HG03039 (cell line): Measurements from ENCODE around the gene CDC42BPB.

Source experiments
- ATAC-seq: cut with Tn5 transposase; IDR thresholded peaks from one replicate; pipeline ENCODE4 v1.9.1; 2021; ENCODE audit warnings: mild to moderate bottlenecking, moderate library complexity; ENCODE audit not compliant: unreplicated experiment

The CDC42BPB gene, protein sequence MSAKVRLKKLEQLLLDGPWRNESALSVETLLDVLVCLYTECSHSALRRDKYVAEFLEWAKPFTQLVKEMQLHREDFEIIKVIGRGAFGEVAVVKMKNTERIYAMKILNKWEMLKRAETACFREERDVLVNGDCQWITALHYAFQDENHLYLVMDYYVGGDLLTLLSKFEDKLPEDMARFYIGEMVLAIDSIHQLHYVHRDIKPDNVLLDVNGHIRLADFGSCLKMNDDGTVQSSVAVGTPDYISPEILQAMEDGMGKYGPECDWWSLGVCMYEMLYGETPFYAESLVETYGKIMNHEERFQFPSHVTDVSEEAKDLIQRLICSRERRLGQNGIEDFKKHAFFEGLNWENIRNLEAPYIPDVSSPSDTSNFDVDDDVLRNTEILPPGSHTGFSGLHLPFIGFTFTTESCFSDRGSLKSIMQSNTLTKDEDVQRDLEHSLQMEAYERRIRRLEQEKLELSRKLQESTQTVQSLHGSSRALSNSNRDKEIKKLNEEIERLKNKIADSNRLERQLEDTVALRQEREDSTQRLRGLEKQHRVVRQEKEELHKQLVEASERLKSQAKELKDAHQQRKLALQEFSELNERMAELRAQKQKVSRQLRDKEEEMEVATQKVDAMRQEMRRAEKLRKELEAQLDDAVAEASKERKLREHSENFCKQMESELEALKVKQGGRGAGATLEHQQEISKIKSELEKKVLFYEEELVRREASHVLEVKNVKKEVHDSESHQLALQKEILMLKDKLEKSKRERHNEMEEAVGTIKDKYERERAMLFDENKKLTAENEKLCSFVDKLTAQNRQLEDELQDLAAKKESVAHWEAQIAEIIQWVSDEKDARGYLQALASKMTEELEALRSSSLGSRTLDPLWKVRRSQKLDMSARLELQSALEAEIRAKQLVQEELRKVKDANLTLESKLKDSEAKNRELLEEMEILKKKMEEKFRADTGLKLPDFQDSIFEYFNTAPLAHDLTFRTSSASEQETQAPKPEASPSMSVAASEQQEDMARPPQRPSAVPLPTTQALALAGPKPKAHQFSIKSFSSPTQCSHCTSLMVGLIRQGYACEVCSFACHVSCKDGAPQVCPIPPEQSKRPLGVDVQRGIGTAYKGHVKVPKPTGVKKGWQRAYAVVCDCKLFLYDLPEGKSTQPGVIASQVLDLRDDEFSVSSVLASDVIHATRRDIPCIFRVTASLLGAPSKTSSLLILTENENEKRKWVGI (N-terminal part only)

DNA sequence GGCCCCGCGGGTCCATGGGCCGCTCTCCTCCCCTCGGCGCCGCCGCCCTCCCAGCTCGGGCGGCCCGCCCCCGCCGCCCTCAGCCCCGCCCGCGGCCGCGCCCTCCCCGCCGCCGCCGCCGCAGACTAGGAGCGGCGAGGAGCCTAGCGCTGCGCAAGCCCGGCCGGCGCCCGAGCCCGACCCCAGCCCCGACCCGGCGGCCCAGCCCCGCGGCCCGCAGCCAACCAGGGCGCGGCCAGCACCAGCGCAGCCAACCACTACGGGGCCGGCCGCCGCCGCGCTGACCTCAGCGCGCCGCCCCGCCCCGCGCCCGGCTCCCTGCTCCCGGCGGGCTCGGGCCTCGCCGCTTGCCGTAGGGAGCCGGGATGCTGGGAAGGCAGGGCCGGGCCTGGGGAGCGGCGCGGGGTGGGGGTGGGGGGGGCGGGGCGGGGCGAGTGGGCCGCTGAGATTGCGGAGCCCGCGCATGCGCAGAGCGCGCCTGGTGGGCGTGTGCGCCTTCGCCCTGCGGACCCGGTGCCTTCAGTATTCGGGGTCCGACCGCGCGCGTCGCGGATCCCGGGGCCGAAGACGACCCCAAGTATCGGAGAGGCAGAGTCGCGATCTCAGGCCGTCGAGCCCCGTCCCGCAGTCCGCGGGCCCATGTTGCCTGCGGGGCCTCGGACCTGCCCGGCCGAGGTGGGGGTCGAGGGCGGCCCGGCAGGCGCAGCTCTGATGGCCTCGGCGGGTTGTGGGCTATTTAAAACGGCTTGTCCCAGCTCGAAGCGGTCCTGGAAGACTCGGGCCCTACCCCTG, at the start of gene CDC42BPB:
Gene CDC42BPB, minus strand, starts transcription at position 178 of the 792 bp plus-strand sequence. CDS start 376 bp downstream, outside the sequence.
- ATAC-seq = peak; percentile 70

DNA sequence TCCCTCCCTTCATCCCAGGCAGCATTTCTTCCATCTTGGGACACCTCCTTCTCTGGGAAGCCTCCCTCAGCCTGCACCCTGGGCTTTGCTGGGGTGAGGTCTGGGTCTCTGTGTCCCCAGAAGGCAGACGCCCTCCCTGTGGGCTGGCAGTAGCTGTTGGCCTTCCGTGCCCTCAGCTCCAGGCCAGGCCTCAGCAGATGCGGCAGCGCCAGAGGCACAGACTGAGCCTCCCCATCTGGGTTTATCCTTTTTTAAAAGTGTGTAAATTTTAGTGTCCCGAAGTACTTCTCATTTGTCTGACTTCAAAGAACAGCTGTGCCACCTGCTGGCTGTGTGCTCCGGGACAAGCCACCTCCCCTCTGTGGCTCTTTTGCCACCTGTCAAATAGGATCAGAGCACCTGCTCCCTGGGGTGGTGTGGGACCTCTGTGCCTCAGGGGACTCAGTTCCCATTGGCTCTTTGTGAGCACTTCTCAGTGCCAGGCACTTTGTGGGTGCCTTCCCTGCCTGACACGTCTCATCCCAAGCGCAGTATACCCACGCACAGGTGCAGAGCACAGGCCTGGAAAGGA, 48.3 kb upstream of the CDC42BPB start:
- ATAC-seq = no peak

DNA sequence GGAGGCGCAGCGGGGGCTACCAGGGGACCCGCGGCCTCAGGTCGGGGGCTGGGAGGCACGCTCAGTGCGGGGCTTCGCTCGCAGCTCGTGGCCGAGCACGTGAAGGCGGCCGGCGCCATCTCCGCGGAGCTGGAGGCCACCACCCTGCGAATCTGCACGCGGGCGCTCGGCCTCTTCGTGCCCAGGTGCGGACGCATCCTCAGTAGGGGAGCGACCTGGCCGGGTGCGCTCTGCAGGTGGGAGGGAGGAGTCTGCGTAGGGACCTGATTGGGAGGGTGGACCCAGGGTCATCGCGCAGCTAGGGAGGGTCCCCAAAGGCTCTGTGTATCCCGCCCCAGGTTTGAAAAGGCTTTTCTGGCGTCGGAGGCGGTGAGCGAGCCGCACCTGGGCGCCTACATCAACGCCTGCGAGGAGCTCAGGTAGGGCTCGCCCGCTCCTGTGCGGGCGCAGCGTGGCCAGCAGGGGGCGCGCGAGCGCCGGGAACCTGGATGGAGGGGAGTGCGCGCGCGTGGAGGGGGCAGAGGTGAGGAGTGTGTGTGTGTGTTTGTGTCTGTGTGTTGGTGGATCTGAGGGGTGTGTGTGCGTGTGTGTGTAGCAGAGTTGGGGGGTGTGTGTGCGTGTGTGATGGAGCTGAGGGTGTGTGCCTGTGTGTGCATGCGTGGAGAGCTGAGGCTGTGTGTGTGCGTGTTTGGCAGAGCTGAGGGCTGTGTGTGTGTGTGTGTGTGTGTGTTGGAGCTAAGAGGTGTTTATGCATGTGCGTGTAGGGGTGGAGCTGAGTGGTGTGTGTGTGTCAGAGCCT, 47.5 kb upstream of the CDC42BPB start:
- ATAC-seq = no peak

DNA sequence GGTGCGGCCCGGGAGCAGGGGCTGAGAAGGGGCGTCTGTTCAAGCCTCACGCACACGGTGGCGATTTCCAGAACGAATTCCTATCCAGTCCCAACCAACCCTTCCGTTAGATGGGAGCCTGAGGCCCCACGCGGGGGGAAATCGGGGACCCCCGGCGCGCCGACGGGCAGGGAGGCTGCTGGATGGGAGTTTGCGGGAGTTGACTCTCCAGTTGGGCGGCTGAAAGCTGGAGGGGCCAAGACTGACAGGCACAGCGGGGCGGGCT, 47.0 kb upstream of the CDC42BPB start:
- no peak for ATAC-seq

DNA sequence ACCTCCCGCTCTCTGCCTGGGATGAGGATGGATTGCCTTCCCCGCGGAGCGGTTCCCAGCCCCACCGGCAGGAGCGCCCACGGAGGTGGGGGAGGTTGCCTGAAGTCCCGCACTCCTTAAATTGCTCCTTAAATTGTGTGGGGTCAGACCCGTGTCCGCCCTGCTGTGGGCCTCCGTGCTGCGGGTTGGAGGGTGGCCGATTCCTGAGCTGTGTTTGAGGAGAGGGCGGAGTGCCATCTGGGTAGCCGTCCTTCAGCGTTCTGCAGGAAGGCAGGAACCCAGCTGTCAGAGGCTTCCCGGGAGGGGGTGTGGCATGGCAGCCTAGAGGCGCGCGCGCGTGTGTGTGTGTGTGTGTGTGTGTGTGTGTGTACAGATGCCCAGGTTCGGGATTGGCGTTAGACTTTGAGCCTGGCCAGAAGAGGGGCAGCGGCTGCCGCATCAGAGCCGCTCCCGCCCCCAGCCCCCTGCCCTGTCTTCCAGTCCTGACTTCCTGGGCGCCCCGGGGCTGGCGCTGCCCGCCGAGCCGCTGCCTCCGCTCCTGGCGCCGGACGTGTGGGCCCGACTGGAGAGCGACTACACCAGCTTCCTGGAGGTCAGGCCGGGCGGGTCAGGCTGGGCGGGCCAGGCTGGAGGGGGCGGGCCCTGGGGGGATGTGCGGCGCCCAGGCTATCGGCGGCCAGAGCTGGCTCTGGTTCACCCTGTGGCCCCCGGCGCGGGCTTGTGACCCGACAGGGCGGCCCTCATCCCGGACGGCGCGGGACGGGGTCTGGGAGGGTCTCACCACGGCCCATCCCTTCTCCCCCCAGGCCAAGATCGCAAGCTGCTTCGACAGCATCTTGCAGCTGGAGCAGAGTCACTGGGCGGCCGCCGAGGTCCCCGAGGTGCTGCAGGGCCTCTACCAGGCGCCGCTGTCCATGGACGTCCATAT, 46.4 kb upstream of the CDC42BPB start:
- ATAC-seq = no peak

DNA sequence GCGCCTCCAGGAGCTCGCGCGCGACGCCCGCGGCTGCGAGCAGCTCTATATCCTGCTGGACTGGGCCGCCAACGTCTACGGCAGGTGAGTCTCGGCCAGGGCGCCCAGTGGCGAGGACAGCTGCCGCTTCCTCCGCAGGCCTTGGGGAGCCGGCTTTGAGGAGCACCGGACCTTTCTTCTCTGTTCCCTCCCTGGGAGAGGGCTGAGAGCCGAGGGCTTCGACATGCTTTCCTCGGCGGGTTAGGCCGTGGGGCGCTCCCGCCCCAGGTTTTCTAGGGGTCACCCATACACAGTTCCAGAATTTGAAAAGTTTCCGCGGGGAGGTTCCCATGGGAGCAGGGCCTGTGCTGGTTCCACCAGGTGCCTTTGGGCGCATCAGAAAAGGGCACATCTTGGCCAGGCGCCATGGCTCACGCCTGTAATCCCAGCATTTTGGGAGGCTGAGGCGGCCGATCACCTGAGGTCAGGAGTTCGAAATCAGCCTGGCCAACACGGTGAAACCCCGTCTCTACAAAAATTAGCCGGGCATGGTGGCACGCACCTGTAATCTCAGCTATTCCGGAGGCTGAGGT, 45.4 kb upstream of the CDC42BPB start:
- ATAC-seq = no peak

DNA sequence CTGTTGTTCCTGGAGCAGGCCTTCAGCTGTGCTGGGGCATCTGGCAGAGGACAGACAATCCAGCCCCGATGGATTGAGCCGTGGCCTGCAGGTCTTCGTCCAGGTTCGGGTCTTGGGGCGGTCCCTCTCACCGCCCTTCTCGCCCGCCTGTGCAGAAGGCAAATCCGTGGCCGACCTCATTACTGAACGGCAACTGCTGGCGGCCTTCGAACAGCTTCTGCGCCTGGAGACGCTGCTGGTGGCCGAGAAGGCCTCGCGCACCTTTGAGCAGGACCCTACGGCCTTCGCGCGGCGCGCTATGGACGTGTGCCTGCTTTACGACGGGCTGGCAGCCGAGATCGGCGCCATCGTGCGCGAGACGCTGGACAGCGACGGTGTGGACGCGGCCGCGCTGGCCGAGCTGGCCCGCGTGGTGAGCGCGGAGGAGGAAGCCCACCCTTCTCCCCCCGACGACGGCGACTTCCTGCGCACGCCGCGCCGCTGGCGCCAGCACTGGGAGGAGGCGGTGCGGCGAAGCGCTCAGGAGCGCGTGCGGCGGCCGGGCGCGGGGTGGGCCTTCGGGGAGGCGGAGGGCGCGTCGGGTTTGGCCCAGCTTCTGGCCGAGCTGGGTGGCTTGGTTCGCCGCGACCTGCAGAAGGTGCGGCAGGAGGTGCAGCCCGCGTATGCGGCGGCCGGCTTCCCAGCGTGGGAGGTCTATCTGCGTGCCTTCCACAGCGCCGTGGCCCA, 44.8 kb upstream of the CDC42BPB start:
- no peak for ATAC-seq

DNA sequence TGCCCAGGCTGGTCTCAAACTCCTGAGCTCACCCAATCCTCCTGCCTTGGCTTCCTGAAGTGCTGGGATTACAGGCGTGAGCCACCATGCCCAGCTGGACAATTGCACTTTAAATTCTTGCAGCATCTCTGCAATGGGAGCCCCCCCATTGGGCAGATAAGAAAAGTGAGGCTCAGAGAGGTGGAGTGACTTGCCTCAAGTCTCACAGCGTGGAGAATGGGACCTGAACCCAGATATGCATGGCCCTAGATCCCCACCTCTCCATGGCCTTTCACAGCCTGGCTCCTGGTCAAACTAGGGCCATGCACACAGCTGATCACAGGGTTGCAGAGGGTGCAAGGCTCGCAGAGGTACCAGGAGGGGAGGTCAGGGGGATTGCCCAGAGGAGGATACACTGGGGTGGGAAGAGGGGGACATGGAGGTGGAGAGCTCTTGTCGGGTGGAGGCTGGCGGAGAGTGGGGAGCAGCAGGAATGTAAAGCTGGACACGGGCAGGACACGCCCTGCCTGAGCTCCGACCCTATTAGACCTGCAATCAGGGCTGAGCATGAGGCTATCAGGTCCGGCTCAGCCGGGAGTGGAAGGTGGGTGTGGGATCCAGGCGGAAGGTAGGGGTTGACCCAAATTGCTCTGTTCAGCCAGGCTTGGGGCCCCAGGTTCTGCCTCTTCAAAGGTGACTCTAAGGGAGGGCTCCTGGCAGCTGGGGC, 44.1 kb upstream of the CDC42BPB start:
- no peak for ATAC-seq

DNA sequence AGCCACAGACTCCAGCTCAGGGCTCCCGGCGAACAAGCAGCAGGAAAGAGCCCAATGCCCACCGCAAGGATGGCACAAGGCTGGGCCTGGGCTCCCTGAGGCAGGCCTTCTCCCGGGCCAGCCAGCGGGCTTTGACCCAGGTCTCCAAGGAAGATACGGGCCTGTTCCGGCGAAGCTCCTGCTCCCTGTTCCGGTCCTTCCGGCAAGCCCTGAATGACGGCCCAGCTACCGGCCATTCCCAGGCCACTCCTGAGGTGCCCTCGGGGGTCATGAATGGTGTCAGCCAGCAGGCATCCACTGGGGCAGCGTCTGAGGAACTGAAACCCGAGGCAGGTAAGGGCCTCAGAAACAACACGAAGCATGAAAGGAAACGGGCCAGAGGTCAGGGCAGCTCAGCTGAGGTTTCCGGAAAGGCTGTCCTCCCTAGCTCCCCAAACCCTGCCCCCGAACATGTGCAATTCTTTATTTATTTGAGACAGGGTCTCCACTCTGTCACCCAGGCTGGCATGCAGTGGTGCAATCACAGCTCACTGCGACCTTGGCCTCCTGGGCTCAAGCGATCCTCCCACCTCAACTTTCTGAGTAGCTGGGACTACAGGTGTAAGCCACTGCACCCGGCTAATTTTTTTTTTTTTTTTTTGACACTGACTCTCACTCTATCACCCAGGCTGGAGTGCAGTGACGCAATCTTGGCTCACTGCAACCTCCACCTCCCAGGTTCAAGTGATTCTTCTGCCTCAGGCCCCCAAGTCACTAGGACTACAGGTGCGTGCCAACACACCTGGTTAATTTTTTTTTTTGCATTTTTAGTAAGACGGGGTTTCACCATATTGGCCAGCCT, 43.2 kb upstream of the CDC42BPB start:
- no peak for ATAC-seq

DNA sequence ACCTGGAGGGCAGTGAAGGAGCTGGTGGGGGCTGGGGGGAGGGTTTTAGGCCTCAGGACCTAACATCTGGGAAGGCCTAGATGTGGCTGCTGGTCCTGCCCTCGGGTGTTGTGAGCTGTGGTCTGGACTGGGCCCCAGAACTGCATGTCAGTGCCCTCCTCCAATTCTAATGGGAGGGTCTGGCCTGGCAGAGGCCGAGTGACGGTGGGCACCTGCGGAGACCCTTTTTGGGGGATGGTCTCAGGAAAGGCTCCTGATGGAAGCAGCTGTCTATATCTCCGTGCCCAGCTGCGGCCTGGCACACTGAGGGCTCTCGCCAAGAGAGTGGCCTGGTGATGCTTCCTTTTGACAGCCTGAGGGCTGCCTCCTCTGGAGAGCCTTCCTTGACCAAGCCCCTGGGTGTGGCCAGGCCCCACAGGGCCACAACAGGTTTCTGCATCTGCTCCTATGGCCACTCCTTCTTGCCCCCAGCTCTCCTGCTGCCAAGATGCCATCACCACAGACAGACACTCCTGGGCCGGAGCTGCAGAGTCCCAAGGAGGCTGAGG, 42.5 kb upstream of the CDC42BPB start:
- no peak for ATAC-seq

DNA sequence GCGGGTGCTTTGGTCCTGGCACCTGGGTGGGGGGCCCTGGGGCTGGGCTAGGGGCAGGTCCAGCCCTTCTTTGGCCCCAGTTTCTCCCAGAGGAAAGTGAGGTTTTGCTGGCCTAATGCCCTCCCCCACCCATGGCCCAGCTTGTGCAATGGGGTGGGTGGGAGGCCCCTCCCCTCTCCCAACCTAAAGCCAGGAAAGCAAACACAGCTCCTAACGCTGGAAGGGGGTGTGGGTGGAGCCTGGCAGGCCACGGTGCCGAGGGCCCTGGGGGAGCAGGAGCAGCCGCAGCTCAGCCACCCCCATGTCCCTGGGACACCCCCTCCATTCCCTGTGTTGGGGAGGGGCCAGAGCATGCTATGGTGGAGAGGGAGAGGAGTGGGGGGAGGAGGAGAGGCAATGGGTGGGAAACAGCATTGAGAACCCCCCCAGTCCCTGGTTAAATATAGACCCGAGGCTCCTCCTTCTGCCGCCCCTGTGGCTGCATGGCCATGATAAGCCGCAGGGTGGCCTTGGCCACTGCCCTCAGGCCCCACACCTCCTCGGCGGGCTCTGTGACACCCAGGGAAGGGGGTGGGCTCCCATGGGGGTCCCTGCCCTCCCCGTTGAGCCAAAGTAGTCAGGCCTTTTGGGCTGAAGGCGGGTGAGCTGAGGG, 41.9 kb upstream of the CDC42BPB start:
- ATAC-seq = no peak

DNA sequence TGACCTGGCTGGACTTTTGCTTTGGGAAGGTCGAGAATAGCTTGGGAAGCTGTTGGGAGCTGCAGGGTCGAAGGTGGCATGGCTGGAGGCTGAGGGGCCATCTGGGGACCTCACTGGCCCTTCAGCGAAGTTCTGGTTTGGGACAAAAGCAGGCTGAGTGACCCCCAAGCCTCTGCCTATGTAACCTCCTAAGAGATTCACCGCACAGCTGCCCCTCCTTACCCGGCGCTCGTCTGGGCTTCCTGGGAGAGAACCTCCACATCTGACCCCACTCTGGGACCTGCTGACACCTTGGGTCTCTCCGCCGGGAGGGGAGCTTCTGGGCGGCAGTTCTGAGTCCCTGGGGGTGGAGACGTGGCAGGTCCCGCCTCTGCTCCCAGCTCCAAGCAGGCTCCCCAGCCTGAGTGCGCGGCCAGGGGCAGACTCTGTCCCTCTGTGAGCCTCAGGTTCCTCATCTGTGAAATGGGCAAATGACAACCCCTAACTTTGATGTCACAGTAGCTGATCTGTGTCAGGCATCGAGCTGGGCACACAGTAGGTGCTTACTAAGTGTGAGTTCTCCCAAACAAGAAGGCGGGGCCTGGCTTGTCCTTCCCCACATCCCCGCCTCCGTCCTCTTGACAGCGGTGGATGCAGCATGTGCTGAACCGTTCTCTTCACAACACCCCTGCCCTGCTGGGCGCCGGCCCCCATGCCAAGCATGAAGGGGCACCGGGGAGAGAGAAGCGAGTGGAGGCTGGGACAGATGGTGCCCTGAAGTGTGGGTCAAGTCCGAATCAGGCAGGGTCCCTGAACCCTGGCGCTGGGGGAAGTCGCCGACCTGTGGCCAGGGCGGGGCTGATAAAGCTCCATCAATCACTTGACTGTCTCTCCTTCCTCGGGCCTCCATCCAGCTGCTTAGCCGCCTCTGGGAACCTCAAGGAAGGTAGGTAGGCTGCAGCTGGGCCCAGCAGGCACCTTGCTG, 40.9 kb upstream of the CDC42BPB start:
- no peak for ATAC-seq

DNA sequence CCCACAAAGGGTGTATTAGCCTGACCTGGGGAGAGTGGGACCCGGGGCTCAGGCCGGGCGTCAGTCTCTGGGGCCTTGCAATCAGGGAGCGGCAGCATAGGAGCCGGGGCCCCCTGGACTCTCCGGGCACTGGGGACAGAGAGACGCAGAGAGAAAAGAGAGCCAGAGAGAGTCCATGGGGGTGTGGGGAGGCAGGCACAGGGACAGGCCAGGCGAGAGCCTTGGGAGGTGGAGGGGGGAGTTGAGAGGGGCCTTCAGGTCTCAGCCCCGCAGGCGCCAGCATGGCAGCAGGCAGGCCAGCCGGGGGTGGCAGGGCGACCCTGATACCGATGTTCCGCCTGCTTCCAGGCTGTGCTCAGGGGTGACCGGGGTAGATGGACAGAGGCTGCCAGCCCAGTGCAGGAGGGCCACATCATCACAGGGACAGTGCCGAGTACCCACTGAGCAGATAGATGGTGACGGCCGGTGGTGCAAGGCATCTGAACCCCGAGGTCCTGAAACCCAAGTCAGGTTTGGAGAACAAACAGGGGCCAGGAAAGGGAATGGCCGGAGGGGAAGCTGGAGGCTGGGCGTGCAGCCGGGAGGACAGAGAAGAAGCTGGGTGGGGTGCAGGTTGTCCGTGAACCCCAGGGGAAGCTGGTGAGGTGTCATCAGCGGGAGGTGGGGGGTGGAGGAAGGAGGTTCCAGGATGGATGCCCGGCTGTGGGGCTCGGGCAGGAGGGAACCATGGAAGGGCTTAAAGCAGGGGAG, 40.1 kb upstream of the CDC42BPB start:
- no peak for ATAC-seq
